Caco-2 (cell line): ENCODE measurements around the gene CHAC2. TPM values are rescaled to one million over a fixed set of nuclear protein-coding genes. Genes with fewer than 3 reads are reported as not detected.

Source experiments
- BruUV-seq: library from RNA; stranded (reverse); fragments of 400-500 nt; replicated peaks from 2 replicates; lab custom pipeline; 2021; lab: Mats Ljungman, UMichigan
- CTCF ChIA-PET: fragments of 300-600 bp; sonication (Branson Sonifier 250); formaldehyde crosslinking; loops from one replicate; lab custom pipeline; 2022; ENCODE audit warnings: antibody characterized with exemption; lab: Charles Lee
- POLR2A ChIA-PET: fragments of 300-600 bp; sonication (Branson Sonifier 250); formaldehyde crosslinking; loops from one replicate; lab custom pipeline; 2022; ENCODE audit warnings: antibody characterized with exemption; lab: Charles Lee
- DNase-seq, 2 experiments: peaks; one replicate each; pipeline versions ENCODE4 v3.0.0 to v3.0.0-alpha.2; 2020 to 2022
- H3K27me3 ChIP-seq: replicated peaks from 2 replicates; pipeline ENCODE4 v1.6.0; 2011; ENCODE audit warnings: low read length; ENCODE audit not compliant: control insufficient read depth, insufficient read depth
- H3K36me3 ChIP-seq: 2 replicates; pipeline ENCODE4 v1.5.1; 2011; ENCODE audit warnings: low read length; ENCODE audit not compliant: control insufficient read depth, insufficient read depth
- H3K4me1 ChIP-seq: fragments of 250-450 bp; sonication (Bioruptor Pico); 2 replicates; pipeline ENCODE4 v1.5.1; 2020; ENCODE audit warnings: mild to moderate bottlenecking
- H3K4me3 ChIP-seq: 2 replicates; pipeline ENCODE4 v1.5.1; 2011; ENCODE audit warnings: low read depth, mild to moderate bottlenecking, control low read depth, low read length
- H3K9me3 ChIP-seq: fragments of 250-450 bp; sonication (Bioruptor Pico); 2 replicates; pipeline ENCODE4 v1.5.1; 2020; ENCODE audit warnings: mild to moderate bottlenecking, moderate library complexity
- H3K27ac Mint-ChIP-seq: one replicate; pipeline ENCODE4 v1.8.0; 2022; ENCODE audit warnings: mixed read lengths; ENCODE audit not compliant: unreplicated experiment
- H3K27me3 Mint-ChIP-seq: one replicate; pipeline ENCODE4 v1.8.0; 2022; ENCODE audit warnings: mixed read lengths; ENCODE audit not compliant: insufficient read depth, unreplicated experiment
- H3K36me3 Mint-ChIP-seq: one replicate; pipeline ENCODE4 v1.8.0; 2022; ENCODE audit warnings: mild to moderate bottlenecking, mixed read lengths; ENCODE audit not compliant: insufficient read depth, unreplicated experiment
- H3K4me1 Mint-ChIP-seq: one replicate; pipeline ENCODE4 v1.8.0; 2022; ENCODE audit warnings: low read depth, mixed read lengths; ENCODE audit not compliant: unreplicated experiment
- H3K4me3 Mint-ChIP-seq: one replicate; pipeline ENCODE4 v1.8.0; 2022; ENCODE audit warnings: mild to moderate bottlenecking, moderate library complexity, mixed read lengths; ENCODE audit not compliant: unreplicated experiment
- H3K9me3 Mint-ChIP-seq: one replicate; pipeline ENCODE4 v1.8.0; 2022; ENCODE audit warnings: mixed read lengths; ENCODE audit not compliant: unreplicated experiment
- intact Hi-C: fragments of 100-400 bp; cut with micrococcal nuclease; formaldehyde crosslinking; loops from one replicate; pipeline ENCODE4 v1.10.0; 2022; ENCODE audit not compliant: unreplicated experiment
- total RNA-seq: library from RNA; stranded (reverse); gene quantifications from 2 replicates; pipeline ENCODE4 v1.2.3, GENCODE V29; 2022
- TF ChIP-seq, protein P1 (sequence below), 2 experiments: fragments of 200-600 bp in 1 of 2; IDR thresholded peaks; 1 replicate in 1 of 2; 2 replicates in 1 of 2; pipeline versions ENCODE4 v1.5.1 to v1.8.0; 2011 to 2022; ENCODE audit warnings: antibody characterized with exemption in 1 of 2, control low read depth in 1 of 2, inconsistent platforms in 1 of 2, low read depth in 1 of 2, low read length in 1 of 2, mild to moderate bottlenecking in 1 of 2, moderate library complexity in 1 of 2; ENCODE audit not compliant: insufficient read depth in 1 of 2, severe bottlenecking in 1 of 2, unreplicated experiment in 1 of 2

Gene CHAC2
- total RNA-seq, 1 experiment from 2014 or later = 3.9 TPM

DNA sequence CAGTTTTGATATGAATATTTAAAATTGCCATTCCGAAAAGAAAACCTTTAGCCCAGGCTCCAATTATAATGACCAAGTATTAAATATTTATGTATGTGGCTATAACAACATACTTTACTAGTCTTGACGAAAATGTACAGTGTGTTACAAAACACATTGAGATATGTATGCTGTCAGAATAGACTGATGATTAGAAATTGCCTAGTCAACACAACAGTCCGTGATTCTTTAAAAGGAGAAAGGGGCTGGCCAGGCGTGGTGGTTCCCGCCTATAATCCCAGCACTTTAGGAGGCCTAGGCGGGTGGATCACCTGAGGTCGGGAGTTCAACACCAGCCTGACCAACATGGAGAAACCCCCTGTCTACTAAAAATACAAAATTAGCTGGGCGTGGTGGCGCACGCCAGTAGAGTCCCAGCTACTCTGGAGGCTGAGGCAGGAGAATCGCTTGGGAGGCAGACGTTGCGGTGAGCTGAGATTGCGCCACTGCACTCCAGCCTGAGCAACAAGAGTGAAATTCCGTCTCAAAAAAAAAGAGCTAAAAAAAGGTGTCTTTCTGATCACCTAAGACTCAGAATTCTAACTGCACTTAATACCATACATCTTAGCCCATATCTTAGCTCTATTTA lies 1.8 kb downstream of the CHAC2 start:
- Mint-ChIP-seq H3K9me3 (no peaks in the 10 kb centered on the region), H3K4me3 (no peak overlapping the region), H3K27me3 (no peaks in the 10 kb centered on the region), H3K36me3 (peaks cover 12% of the 10 kb centered on the region), H3K4me1 (no peaks in the 10 kb centered on the region), H3K27ac (no peak overlapping the region)
- H3K4me1 ChIP-seq = no peaks in the 10 kb centered on the region
- no peaks in the 10 kb centered on the region for H3K27me3 ChIP-seq
- no peak overlapping the region for H3K4me3 ChIP-seq
- no peaks in the 10 kb centered on the region for H3K36me3 ChIP-seq
- BruUV-seq = no TSS peak
- intact Hi-C loops = no loop called here
- no peak for DNase-seq
- H3K9me3 ChIP-seq = no peaks in the 10 kb centered on the region
- TF ChIP-seq, protein P1, sequence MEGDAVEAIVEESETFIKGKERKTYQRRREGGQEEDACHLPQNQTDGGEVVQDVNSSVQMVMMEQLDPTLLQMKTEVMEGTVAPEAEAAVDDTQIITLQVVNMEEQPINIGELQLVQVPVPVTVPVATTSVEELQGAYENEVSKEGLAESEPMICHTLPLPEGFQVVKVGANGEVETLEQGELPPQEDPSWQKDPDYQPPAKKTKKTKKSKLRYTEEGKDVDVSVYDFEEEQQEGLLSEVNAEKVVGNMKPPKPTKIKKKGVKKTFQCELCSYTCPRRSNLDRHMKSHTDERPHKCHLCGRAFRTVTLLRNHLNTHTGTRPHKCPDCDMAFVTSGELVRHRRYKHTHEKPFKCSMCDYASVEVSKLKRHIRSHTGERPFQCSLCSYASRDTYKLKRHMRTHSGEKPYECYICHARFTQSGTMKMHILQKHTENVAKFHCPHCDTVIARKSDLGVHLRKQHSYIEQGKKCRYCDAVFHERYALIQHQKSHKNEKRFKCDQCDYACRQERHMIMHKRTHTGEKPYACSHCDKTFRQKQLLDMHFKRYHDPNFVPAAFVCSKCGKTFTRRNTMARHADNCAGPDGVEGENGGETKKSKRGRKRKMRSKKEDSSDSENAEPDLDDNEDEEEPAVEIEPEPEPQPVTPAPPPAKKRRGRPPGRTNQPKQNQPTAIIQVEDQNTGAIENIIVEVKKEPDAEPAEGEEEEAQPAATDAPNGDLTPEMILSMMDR (IDR thresholded peaks at IDR 0.05; ENCODE audit: insufficient read depth in 1 of 2, low read depth in 1 of 2, low read length in 1 of 2, severe bottlenecking in 1 of 2, unreplicated experiment in 1 of 2) = no peak
- CTCF ChIA-PET = no interaction called here
- POLR2A ChIA-PET = no interaction called here

DNA sequence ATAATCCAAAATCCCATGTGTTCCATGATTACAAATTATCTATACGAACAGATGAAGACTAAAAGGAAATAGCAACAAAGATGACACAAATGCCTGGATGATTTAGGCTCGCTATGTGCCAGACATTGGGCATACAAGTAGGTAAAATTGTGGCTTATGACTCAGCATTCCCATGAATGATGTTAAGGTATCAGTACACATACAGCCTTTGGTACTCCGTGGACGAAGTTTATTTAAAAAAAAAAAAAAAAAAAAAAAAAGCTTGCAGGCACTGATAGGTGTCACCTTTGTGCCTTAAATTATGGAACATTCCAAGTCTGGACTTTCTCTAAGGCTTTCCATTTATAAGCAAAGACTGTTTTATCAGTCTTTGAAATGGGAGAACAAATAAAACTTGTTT lies 2.7 kb downstream of the CHAC2 start:
- intact Hi-C loops = no loop called here
- Histone ChIP-seq H3K4me3 (no peak overlapping the region), H3K27me3 (no peaks in the 10 kb centered on the region), H3K4me1 (no peaks in the 10 kb centered on the region), H3K9me3 (no peaks in the 10 kb centered on the region), H3K36me3 (no peaks in the 10 kb centered on the region)
- CTCF ChIA-PET = no interaction called here
- no peak overlapping the region for H3K4me3 Mint-ChIP-seq
- H3K27ac Mint-ChIP-seq = no peak overlapping the region
- POLR2A ChIA-PET = no interaction called here
- H3K36me3 Mint-ChIP-seq = peaks cover 12% of the 10 kb centered on the region
- TF ChIP-seq, protein P1 (IDR thresholded peaks at IDR 0.05; ENCODE audit: insufficient read depth in 1 of 2, low read depth in 1 of 2, low read length in 1 of 2, severe bottlenecking in 1 of 2, unreplicated experiment in 1 of 2) = no peak
- no TSS peak for BruUV-seq
- no peaks in the 10 kb centered on the region for H3K9me3 Mint-ChIP-seq
- H3K4me1 Mint-ChIP-seq = no peaks in the 10 kb centered on the region
- H3K27me3 Mint-ChIP-seq = no peaks in the 10 kb centered on the region
- no peak for DNase-seq

DNA sequence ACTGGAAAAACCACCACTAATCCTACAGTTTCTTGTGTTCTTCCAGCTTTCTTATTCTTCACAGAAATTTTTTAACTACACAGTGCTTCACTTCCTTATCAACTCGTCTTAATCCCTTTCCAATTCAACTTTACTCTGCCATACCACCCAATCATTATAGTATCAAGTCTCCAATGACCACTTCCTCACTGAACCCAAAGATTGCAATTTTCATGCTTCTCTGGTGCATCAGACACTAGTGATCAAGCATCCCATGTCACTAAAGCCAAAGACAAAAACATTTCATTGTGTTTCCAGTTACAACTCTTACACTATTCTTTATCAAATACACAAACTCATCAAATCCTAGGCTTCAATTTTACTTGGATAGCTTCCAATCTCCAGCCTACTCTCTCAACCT lies 9.5 kb downstream of the CHAC2 start:
- Mint-ChIP-seq H3K36me3 (peaks cover 12% of the 10 kb centered on the region), H3K4me3 (no peak overlapping the region), H3K27ac (no peak overlapping the region), H3K9me3 (no peaks in the 10 kb centered on the region), H3K4me1 (no peaks in the 10 kb centered on the region), H3K27me3 (no peaks in the 10 kb centered on the region)
- Histone ChIP-seq H3K36me3 (no peaks in the 10 kb centered on the region; the same call in 1 of the 2 replicates), H3K27me3 (no peaks in the 10 kb centered on the region), H3K4me1 (no peaks in the 10 kb centered on the region), H3K9me3 (no peaks in the 10 kb centered on the region), H3K4me3 (no peak overlapping the region)
- no peak for DNase-seq
- ChIA-PET POLR2A (no interaction called here), CTCF (no interaction called here)
- TF ChIP-seq, protein P1 (IDR thresholded peaks at IDR 0.05; ENCODE audit: insufficient read depth in 1 of 2, low read depth in 1 of 2, low read length in 1 of 2, severe bottlenecking in 1 of 2, unreplicated experiment in 1 of 2) = no peak
- intact Hi-C loops = no loop called here
- no TSS peak for BruUV-seq
